Kidney (tissue), 14 donors: ENCODE data around the gene TBC1D23. TPM values are rescaled to one million over a fixed set of nuclear protein-coding genes. Genes with fewer than 3 reads are reported as not detected.

Experiments used
- DNase-seq, 5 donors: peaks; one replicate each; pipeline ENCODE4 v3.0.0-alpha.2; 2013 to 2020
- FAIRE-seq: peaks from 2 replicates; lab custom pipeline; 2012; peaks lifted over from hg19 to GRCh38; lab: Jason Lieb, UNC
- H3K27ac ChIP-seq, 2 donors: one replicate each; pipeline ENCODE4 v1.7.0; 2013; ENCODE audit warnings: low read depth in 2 of 2, low read length in 2 of 2, inconsistent platforms in 1 of 2
- H3K27me3 ChIP-seq: one replicate; pipeline ENCODE4 v1.7.1; 2013; ENCODE audit warnings: low read length, inconsistent platforms; ENCODE audit not compliant: control insufficient read depth, insufficient read depth
- H3K36me3 ChIP-seq, 3 donors: one replicate each; pipeline versions ENCODE4 v1.7.0 to v1.7.1; 2013; ENCODE audit warnings: low read length in 3 of 3, control low read depth in 1 of 3, inconsistent platforms in 1 of 3; ENCODE audit not compliant: insufficient read depth in 3 of 3, control insufficient read depth in 2 of 3
- H3K4me1 ChIP-seq, 3 donors: one replicate each; pipeline versions ENCODE4 v1.7.0 to v1.7.1; 2013; ENCODE audit warnings: low read length in 3 of 3, inconsistent platforms in 1 of 3, low read depth in 1 of 3; ENCODE audit not compliant: control insufficient read depth in 2 of 3, insufficient read depth in 2 of 3
- H3K4me3 ChIP-seq, 3 donors: one replicate each; pipeline versions ENCODE4 v1.7.0 to v1.8.1; 2013; ENCODE audit warnings: low read length in 3 of 3, control low read depth in 1 of 3, inconsistent platforms in 1 of 3
- H3K9ac ChIP-seq, 3 donors: one replicate each; pipeline versions ENCODE4 v1.7.0 to v1.7.1; 2013; ENCODE audit warnings: low read length in 3 of 3, control low read depth in 1 of 3, inconsistent platforms in 1 of 3
- H3K9me3 ChIP-seq, 3 donors: one replicate each; pipeline versions ENCODE4 v1.7.0 to v1.7.1; 2013; ENCODE audit warnings: low read length in 3 of 3, control low read depth in 1 of 3, inconsistent platforms in 1 of 3; ENCODE audit not compliant: control insufficient read depth in 2 of 3, insufficient read depth in 1 of 3
- intact Hi-C: fragments of 100-400 bp; cut with DNase I; formaldehyde crosslinking; loops from one replicate; pipeline ENCODE4 v1.11.1; 2022
- polyA plus RNA-seq: library from polyadenylated mRNA; stranded (reverse); fragments of 350-450 nt; fragmentation: Illumina TruSeq; extraction: RNeasy Lipid Tissue Mini Kit (QIAGEN cat#74804); gene quantifications from one replicate; pipeline ENCODE4 v1.2.3, GENCODE V29; 2014; ENCODE audit warnings: low read depth, low replicate concordance; ENCODE audit not compliant: insufficient read depth
- total RNA-seq: library from RNA; stranded (reverse); fragmentation: NEBNext Ultra II Directional; extraction: Animal tissue kit (Norgen Biotek cat#: 25700); gene quantifications from one replicate; pipeline ENCODE4 v1.2.1, GENCODE V29; 2021
- TF ChIP-seq, protein P1 (sequence below): IDR thresholded peaks from 3 replicates; pipeline ENCODE4 v1.5.1; 2012; ENCODE audit warnings: mild to moderate bottlenecking, moderate library complexity, borderline replicate concordance; ENCODE audit not compliant: insufficient read depth; ENCODE audit errors: extremely low read depth
- donor health status: control.
- donor health status: control.
- donor health status: control.
- donor health status: control.
- donor health status: control.
- donor health status: DM: yes; HTN: yes; CAD: no.
- donor health status: Normal renal cell carcinoma (clear cell type).

Gene TBC1D23
- total and polyA plus RNA-seq, 2 donors from 2014 or later: 18.0 to 46.9 TPM

DNA sequence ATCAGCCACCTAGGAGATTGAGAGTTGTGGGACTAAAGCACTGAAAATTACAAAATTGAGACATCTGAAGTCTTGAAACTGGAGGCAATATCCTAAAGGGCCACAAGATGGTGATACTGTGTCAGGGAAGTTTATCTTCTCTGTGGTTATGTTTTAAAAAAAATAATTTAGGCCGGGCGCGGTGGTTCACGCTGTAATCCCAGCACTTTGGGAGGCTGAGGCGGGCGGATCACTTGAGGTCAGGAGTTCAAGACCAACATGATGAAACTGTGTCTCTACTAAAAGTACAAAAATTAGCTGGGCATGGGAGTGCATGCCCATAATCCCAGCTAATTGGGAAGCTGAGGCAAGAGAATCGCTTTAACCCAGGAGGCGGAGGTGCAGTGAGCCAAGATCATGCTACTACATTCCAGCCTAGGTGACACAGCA lies 55.9 kb downstream of the TBC1D23 start:
- peak in 2 of 5 donors; percentile 41 to 63 for DNase-seq

GRCh38 chr3:100317912-100318311 lies 57.1 kb downstream of the TBC1D23 start:
- no peaks in the 10 kb centered on the region for H3K4me1 ChIP-seq
- H3K36me3 ChIP-seq: peaks cover 0 to 6% (median 0%) of the 10 kb centered on the region in 3 donors
- H3K27ac ChIP-seq: no peak overlapping the region
- no peak overlapping the region for H3K9ac ChIP-seq
- H3K4me3 ChIP-seq: no peak overlapping the region
- H3K27me3 ChIP-seq: no peaks in the 10 kb centered on the region
- no peak for DNase-seq
- TF ChIP-seq, protein P1, sequence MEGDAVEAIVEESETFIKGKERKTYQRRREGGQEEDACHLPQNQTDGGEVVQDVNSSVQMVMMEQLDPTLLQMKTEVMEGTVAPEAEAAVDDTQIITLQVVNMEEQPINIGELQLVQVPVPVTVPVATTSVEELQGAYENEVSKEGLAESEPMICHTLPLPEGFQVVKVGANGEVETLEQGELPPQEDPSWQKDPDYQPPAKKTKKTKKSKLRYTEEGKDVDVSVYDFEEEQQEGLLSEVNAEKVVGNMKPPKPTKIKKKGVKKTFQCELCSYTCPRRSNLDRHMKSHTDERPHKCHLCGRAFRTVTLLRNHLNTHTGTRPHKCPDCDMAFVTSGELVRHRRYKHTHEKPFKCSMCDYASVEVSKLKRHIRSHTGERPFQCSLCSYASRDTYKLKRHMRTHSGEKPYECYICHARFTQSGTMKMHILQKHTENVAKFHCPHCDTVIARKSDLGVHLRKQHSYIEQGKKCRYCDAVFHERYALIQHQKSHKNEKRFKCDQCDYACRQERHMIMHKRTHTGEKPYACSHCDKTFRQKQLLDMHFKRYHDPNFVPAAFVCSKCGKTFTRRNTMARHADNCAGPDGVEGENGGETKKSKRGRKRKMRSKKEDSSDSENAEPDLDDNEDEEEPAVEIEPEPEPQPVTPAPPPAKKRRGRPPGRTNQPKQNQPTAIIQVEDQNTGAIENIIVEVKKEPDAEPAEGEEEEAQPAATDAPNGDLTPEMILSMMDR: no peak
- FAIRE-seq: no peak
- H3K9me3 ChIP-seq: no peaks in the 10 kb centered on the region
- intact Hi-C loops: no loop called here

More for the DNA sequence above, 55.9 kb downstream of the TBC1D23 start:
- TF ChIP-seq, protein P1: peak; percentile 56
- peaks cover 0 to 6% (median 0%) of the 10 kb centered on the region in 3 donors for H3K36me3 ChIP-seq
- no peaks in the 10 kb centered on the region for H3K9me3 ChIP-seq
- intact Hi-C loops: no loop called here
- no peak overlapping the region for H3K27ac ChIP-seq
- no peak overlapping the region for H3K9ac ChIP-seq
- no peaks in the 10 kb centered on the region for H3K4me1 ChIP-seq
- FAIRE-seq: no peak
- H3K4me3 ChIP-seq: no peak overlapping the region
- no peaks in the 10 kb centered on the region for H3K27me3 ChIP-seq

DNA sequence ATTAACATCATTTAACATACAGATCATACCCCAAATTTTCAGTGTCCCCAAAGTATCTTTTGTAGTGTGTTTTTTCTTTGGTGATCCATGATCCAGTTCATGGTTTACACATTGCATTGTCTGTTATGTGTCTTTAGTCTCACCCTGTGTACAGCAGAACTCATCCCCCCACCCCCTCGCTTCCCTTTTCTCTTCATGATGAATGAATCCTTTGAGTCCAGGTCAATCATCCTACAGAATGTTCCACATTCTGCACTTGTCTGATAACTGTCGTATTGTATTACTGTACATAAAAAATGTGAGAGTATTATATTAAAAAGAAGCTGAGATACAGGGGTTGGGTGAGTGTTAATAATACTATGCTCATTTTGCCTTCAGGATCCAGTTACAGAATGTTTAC lies 59.2 kb downstream of the TBC1D23 start:
- Histone ChIP-seq H3K9me3 (no peaks in the 10 kb centered on the region), H3K27me3 (no peaks in the 10 kb centered on the region), H3K4me1 (no peaks in the 10 kb centered on the region), H3K36me3 (peaks cover 0 to 6% (median 0%) of the 10 kb centered on the region in 3 donors), H3K4me3 (no peak overlapping the region), H3K9ac (no peak overlapping the region), H3K27ac (no peak overlapping the region)
- no peak for DNase-seq
- intact Hi-C loops: no loop called here
- TF ChIP-seq, protein P1: no peak
- FAIRE-seq: no peak

- Histone ChIP-seq H3K36me3 (peaks cover 0 to 4% (median 0%) of the 10 kb centered on the region in 3 donors), H3K4me1 (no peaks in the 10 kb centered on the region), H3K27ac (no peak overlapping the region), H3K4me3 (no peak overlapping the region), H3K9me3 (no peaks in the 10 kb centered on the region), H3K27me3 (no peaks in the 10 kb centered on the region), H3K9ac (no peak overlapping the region)
- TF ChIP-seq, protein P1: no peak
- DNase-seq: no peak
- no peak for FAIRE-seq
- intact Hi-C loops: no loop called here
These were observed 63.3 kb downstream of the TBC1D23 start for GRCh38 chr3:100324044-100324443.
